Measurements from ENCODE around the gene S100G. TPM values are rescaled to one million over a fixed set of nuclear protein-coding genes. Genes with fewer than 3 reads are reported as not detected.

Gene S100G
- polyA plus RNA-seq, 2 of the 4 experiments (the other 2 are of a cell fraction), result not detected

DNA sequence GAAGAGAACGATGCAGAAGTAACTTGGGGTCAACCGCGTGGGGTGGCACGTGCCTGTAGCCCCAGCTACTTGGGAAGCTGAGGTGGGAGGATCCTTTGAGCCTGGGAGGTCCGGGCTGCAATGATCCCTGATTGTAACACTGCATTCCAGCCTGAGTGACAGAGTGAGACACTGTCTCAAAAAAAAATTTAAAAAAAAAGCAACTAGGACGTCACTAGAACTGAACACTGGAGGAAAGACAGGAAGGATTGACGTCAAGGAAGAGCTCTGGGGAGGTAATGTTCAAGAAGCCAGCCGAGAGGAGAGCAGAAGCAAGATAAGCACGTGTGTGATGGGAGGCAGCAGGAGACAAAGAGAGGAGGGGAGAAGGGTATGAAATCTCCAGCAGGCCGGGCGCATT, 28.7 kb downstream of the S100G start:
- FAIRE-seq (no peak), DNase-seq (ENCODE audit: low read depth in 1 of 2, low spot score in 1 of 2) (no peak), ATAC-seq (no peak)
- Histone ChIP-seq H3K4me3 (no peak overlapping the region), H3K4me1 (no peaks in the 10 kb centered on the region), H3K27ac (no peak overlapping the region), H3K4me2 (no peak overlapping the region), H3K9me3 (no peaks in the 10 kb centered on the region)
- 87% methylated on average over 11 of the region's 11 CpGs for WGBS (ENCODE audit: missing lambda C conversion rate)
- POLR2A ChIA-PET, result no interaction called here
- CTCF ChIA-PET, result no interaction called here
- TF ChIP-seq PBX3 (IDR thresholded peaks at IDR 0.05), result no peak
- TF ChIP-seq, protein P1, sequence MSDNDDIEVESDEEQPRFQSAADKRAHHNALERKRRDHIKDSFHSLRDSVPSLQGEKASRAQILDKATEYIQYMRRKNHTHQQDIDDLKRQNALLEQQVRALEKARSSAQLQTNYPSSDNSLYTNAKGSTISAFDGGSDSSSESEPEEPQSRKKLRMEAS (IDR thresholded peaks at IDR 0.05), result no peak
- TF ChIP-seq CHD2 (IDR thresholded peaks at IDR 0.05; ENCODE audit: low read length, partially characterized antibody), result no peak

- no peak overlapping the region for H3K4me3 ChIP-seq
- H3K9me3 ChIP-seq, result no peaks in the 10 kb centered on the region
- H3K4me2 ChIP-seq, result no peak overlapping the region
- ChIA-PET CTCF (interaction anchor here (0.6 to 1.8 kb wide), 5 partner anchors 9 to 228 kb away, joined by 3 to 6 read pairs (median 4); no protein-coding TSS in a partner anchor), POLR2A (no interaction called here)
- no peak overlapping the region for H3K27ac ChIP-seq
- DNase-seq (ENCODE audit: low read depth in 1 of 2, low spot score in 1 of 2) (no peak), ATAC-seq (no peak), FAIRE-seq (peak; percentile 13)
- no peaks in the 10 kb centered on the region for H3K4me1 ChIP-seq
- TF ChIP-seq EHMT2 (IDR thresholded peaks at IDR 0.05; ENCODE audit: low read depth) (no peak), ZSCAN20 (CRISPR knock-in tag; IDR thresholded peaks at IDR 0.05) (no peak), KDM1A (IDR thresholded peaks at IDR 0.05; ENCODE audit: low read depth) (no peak), NR3C1 (IDR thresholded peaks at IDR 0.05) (no peak), ZC3H11A (IDR thresholded peaks at IDR 0.05) (no peak), ATOH8 (CRISPR knock-in tag; IDR thresholded peaks at IDR 0.05; ENCODE audit: low read depth) (no peak), REST (IDR thresholded peaks at IDR 0.05) (no peak)
- 93% methylated on average over 7 of the region's 7 CpGs for WGBS (ENCODE audit: missing lambda C conversion rate)
These were observed 33.2 kb downstream of the S100G start for GRCh38 chrX:16683007-16683664.

DNA sequence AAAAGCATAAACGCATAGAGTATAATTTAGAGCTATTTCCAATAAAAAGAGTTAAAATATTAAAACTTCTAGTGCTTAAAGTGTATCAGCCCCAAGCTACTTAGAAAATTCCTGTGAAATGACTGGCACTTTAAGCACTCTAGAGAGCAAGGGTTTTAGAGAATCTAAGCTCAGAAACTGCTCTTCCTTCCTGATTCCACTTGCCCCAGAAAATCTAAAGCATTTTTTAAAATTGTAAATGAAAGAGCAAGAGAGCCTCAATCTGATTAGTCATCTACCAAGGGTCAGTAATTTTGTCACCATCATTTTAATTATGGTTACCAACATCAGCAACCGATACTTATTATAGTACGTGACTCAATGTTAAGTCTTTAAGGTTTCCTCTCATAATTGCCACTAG, 37.6 kb downstream of the S100G start:
- no peak for DNase-seq (ENCODE audit: low read depth in 1 of 2, low spot score in 1 of 2)
- Histone ChIP-seq H3K4me3 (no peak overlapping the region), H3K4me2 (no peak overlapping the region), H3K27ac (no peak overlapping the region), H3K9me3 (no peaks in the 10 kb centered on the region), H3K4me1 (no peaks in the 10 kb centered on the region)
- TF ChIP-seq HES2 (IDR thresholded peaks at IDR 0.05) (no peak), POLR2AphosphoS2 (conservative IDR thresholded peaks at IDR 0.05; ENCODE audit: low read length) (no peak), KDM1A (IDR thresholded peaks at IDR 0.05; ENCODE audit: low read depth) (no peak), FOSL2 (IDR thresholded peaks at IDR 0.05) (no peak), FOSL2 (CRISPR knock-in tag; IDR thresholded peaks at IDR 0.05) (no peak), CTCF (IDR thresholded peaks at IDR 0.05) (no peak), RFX5 (IDR thresholded peaks at IDR 0.05) (no peak), ZNF302 (CRISPR knock-in tag; IDR thresholded peaks at IDR 0.05) (no peak), GATA3 (IDR thresholded peaks at IDR 0.05; ENCODE audit: borderline replicate concordance) (no peak), CEBPB (IDR thresholded peaks at IDR 0.05) (no peak), BHLHE40 (IDR thresholded peaks at IDR 0.05; ENCODE audit: low read depth, low read length) (no peak), CHD2 (IDR thresholded peaks at IDR 0.05; ENCODE audit: low read length, partially characterized antibody) (no peak), ZFP36 (IDR thresholded peaks at IDR 0.05; ENCODE audit: borderline replicate concordance, partially characterized antibody) (no peak), HOXB13 (CRISPR knock-in tag; IDR thresholded peaks at IDR 0.05; ENCODE audit: low read depth) (no peak), ESRRA (IDR thresholded peaks at IDR 0.05; ENCODE audit: borderline replicate concordance, low read length) (no peak), CBX8 (IDR thresholded peaks at IDR 0.05) (no peak)
- TF ChIP-seq, protein P1 (IDR thresholded peaks at IDR 0.05), result no peak
- ChIA-PET CTCF (interaction anchor here (1.2 to 1.9 kb wide), 4 partner anchors 8 to 757 kb away, joined by 3 to 5 read pairs (median 4); no protein-coding TSS in a partner anchor), POLR2A (no interaction called here)
- FAIRE-seq, result no peak
- no peak for ATAC-seq
- 87% methylated on average over 3 of the region's 3 CpGs for WGBS (ENCODE audit: missing lambda C conversion rate)
